ENCODE results near the gene ARHGEF4. TPM values are rescaled to one million over a fixed set of nuclear protein-coding genes. Genes with fewer than 3 reads are reported as not detected.

Gene ARHGEF4
- total RNA-seq, 1 donor from 2014 or later: 4.8 TPM

DNA sequence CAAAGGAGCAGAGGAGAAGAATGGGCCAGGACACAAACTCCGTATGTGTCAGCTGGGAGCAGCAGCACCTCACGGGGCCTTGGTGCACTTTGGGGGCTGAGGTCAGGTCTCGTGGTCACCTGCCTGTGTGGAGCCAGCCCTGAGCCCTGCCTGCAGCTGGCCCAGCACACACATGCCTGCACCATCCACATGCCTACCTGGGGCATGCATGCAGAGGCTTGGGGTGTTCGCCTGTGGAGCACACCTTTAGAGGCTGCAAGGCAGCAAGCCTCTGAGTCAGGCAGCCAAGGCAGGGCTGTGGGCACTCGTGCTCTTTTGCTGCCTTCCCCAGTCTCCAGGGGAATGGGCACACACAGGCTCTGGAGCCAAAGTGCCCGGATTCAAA, 36.0 kb downstream of the ARHGEF4 start:
- H3K79me2 ChIP-seq (ENCODE audit: insufficient read depth, low read length): no peaks in the 10 kb centered on the region
- no peak overlapping the region for H2AFZ ChIP-seq (ENCODE audit: low read depth, low read length)
- peaks cover 2% of the 10 kb centered on the region for H3K4me1 Mint-ChIP-seq (ENCODE audit: low read depth, unreplicated experiment)
- H4K20me1 ChIP-seq (ENCODE audit: insufficient read depth, low read length): no peaks in the 10 kb centered on the region
- no peaks in the 10 kb centered on the region for H3K9me3 ChIP-seq (ENCODE audit: insufficient read depth, low read depth, low read length)
- no peak overlapping the region for H3K4me3 Mint-ChIP-seq (ENCODE audit: unreplicated experiment)
- H3K36me3 Mint-ChIP-seq (ENCODE audit: low read depth, unreplicated experiment): peaks cover 1% of the 10 kb centered on the region
- FAIRE-seq (no peak), DNase-seq (ENCODE audit: low read depth) (no peak)
- no peak for TF ChIP-seq EZH2 (IDR thresholded peaks at IDR 0.05; ENCODE audit: insufficient read depth, low read length)
- TF ChIP-seq, protein P1, sequence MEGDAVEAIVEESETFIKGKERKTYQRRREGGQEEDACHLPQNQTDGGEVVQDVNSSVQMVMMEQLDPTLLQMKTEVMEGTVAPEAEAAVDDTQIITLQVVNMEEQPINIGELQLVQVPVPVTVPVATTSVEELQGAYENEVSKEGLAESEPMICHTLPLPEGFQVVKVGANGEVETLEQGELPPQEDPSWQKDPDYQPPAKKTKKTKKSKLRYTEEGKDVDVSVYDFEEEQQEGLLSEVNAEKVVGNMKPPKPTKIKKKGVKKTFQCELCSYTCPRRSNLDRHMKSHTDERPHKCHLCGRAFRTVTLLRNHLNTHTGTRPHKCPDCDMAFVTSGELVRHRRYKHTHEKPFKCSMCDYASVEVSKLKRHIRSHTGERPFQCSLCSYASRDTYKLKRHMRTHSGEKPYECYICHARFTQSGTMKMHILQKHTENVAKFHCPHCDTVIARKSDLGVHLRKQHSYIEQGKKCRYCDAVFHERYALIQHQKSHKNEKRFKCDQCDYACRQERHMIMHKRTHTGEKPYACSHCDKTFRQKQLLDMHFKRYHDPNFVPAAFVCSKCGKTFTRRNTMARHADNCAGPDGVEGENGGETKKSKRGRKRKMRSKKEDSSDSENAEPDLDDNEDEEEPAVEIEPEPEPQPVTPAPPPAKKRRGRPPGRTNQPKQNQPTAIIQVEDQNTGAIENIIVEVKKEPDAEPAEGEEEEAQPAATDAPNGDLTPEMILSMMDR (IDR thresholded peaks at IDR 0.05; ENCODE audit: insufficient read depth, low read depth, low read length): no peak
- no peak overlapping the region for H3K4me3 ChIP-seq (ENCODE audit: insufficient read depth, low read depth, low read length)
- peaks cover 28% of the 10 kb centered on the region for H3K27me3 Mint-ChIP-seq (ENCODE audit: low read depth, unreplicated experiment)
- peaks cover 29% of the 10 kb centered on the region for H3K27me3 ChIP-seq (ENCODE audit: insufficient read depth, low read length)
- H3K27ac Mint-ChIP-seq (ENCODE audit: unreplicated experiment): peak overlapping the region; percentile 58
- no peak overlapping the region for H3K4me2 ChIP-seq (ENCODE audit: low read length)
- H3K9me3 Mint-ChIP-seq (ENCODE audit: unreplicated experiment): peaks cover 13% of the 10 kb centered on the region
- H3K4me1 ChIP-seq (ENCODE audit: insufficient read depth, low read length): no peaks in the 10 kb centered on the region
- no peak overlapping the region for H3K9ac ChIP-seq (ENCODE audit: low read length)
- no peaks in the 10 kb centered on the region for H3K36me3 ChIP-seq (ENCODE audit: insufficient read depth, low read length)
- H3K27ac ChIP-seq (ENCODE audit: low read depth, low read length): no peak overlapping the region

DNA sequence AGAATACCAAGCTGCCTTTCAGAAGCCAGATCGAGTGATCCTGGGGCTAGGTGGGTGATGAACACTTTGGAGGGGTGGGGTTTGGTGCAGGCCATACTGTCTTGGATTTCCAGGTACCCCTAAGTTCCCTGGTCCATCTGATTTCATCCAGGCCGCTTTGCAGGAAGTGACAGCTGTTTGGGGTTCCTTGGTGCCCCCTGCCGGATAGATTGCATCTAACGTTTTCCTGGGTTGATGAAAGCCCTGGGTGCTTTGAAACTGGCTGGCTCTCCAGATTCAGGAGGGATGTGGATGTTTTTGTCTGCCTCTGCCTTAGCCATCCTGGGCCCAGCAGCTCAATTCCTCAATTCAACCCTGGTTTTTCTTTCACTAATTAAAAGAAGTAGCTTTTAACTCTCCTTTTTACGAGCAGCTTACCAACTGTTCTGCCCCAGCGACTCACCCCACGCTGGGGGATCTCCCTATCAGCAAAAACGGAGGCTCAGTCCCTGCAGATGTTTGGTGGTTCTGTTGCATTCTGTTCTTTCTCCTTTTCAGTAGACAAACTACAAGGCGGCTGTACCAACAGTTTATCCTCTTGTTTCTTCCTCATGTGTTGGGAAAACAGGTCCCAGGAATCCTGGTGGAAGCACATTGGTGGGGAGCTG, 37.1 kb downstream of the ARHGEF4 start:
- Histone ChIP-seq H3K4me3 (ENCODE audit: insufficient read depth, low read depth, low read length) (no peak overlapping the region), H3K4me1 (ENCODE audit: insufficient read depth, low read length) (no peaks in the 10 kb centered on the region), H4K20me1 (ENCODE audit: insufficient read depth, low read length) (no peaks in the 10 kb centered on the region), H3K27ac (ENCODE audit: low read depth, low read length) (no peak overlapping the region), H3K27me3 (ENCODE audit: insufficient read depth, low read length) (peaks cover 26% of the 10 kb centered on the region), H3K79me2 (ENCODE audit: insufficient read depth, low read length) (no peaks in the 10 kb centered on the region), H3K4me2 (ENCODE audit: low read length) (no peak overlapping the region), H3K36me3 (ENCODE audit: insufficient read depth, low read length) (no peaks in the 10 kb centered on the region), H3K9ac (ENCODE audit: low read length) (no peak overlapping the region), H3K9me3 (ENCODE audit: insufficient read depth, low read depth, low read length) (no peaks in the 10 kb centered on the region), H2AFZ (ENCODE audit: low read depth, low read length) (no peak overlapping the region)
- Mint-ChIP-seq H3K4me1 (ENCODE audit: low read depth, unreplicated experiment) (peaks cover 2% of the 10 kb centered on the region), H3K27ac (ENCODE audit: unreplicated experiment) (no peak overlapping the region), H3K27me3 (ENCODE audit: low read depth, unreplicated experiment) (peaks cover 27% of the 10 kb centered on the region), H3K4me3 (ENCODE audit: unreplicated experiment) (no peak overlapping the region), H3K9me3 (ENCODE audit: unreplicated experiment) (peaks cover 12% of the 10 kb centered on the region), H3K36me3 (ENCODE audit: low read depth, unreplicated experiment) (peaks cover 1% of the 10 kb centered on the region)
- TF ChIP-seq, protein P1 (IDR thresholded peaks at IDR 0.05; ENCODE audit: insufficient read depth, low read depth, low read length): peak; percentile 70
- TF ChIP-seq EZH2 (IDR thresholded peaks at IDR 0.05; ENCODE audit: insufficient read depth, low read length): no peak
- no peak for FAIRE-seq
- DNase-seq (ENCODE audit: low read depth): peak; percentile 33

GRCh38 chr2:130874512-130874911, 37.8 kb downstream of the ARHGEF4 start:
- no peaks in the 10 kb centered on the region for H4K20me1 ChIP-seq (ENCODE audit: insufficient read depth, low read length)
- Mint-ChIP-seq H3K4me1 (ENCODE audit: low read depth, unreplicated experiment) (no peaks in the 10 kb centered on the region), H3K4me3 (ENCODE audit: unreplicated experiment) (no peak overlapping the region), H3K27me3 (ENCODE audit: low read depth, unreplicated experiment) (peaks cover 21% of the 10 kb centered on the region), H3K36me3 (ENCODE audit: low read depth, unreplicated experiment) (peaks cover 1% of the 10 kb centered on the region), H3K9me3 (ENCODE audit: unreplicated experiment) (peaks cover 11% of the 10 kb centered on the region), H3K27ac (ENCODE audit: unreplicated experiment) (no peak overlapping the region)
- H3K9ac ChIP-seq (ENCODE audit: low read length): no peak overlapping the region
- no peak overlapping the region for H3K4me2 ChIP-seq (ENCODE audit: low read length)
- H3K4me3 ChIP-seq (ENCODE audit: insufficient read depth, low read depth, low read length): no peak overlapping the region
- no peak overlapping the region for H3K27ac ChIP-seq (ENCODE audit: low read depth, low read length)
- H3K9me3 ChIP-seq (ENCODE audit: insufficient read depth, low read depth, low read length): no peaks in the 10 kb centered on the region
- TF ChIP-seq EZH2 (IDR thresholded peaks at IDR 0.05; ENCODE audit: insufficient read depth, low read length): no peak
- no peak overlapping the region for H2AFZ ChIP-seq (ENCODE audit: low read depth, low read length)
- FAIRE-seq (no peak), DNase-seq (ENCODE audit: low read depth) (no peak)
- no peaks in the 10 kb centered on the region for H3K4me1 ChIP-seq (ENCODE audit: insufficient read depth, low read length)
- no peaks in the 10 kb centered on the region for H3K79me2 ChIP-seq (ENCODE audit: insufficient read depth, low read length)
- no peaks in the 10 kb centered on the region for H3K36me3 ChIP-seq (ENCODE audit: insufficient read depth, low read length)
- H3K27me3 ChIP-seq (ENCODE audit: insufficient read depth, low read length): peaks cover 20% of the 10 kb centered on the region

Measured in astrocyte (in vitro differentiated cells and primary cell).